Measurements from ENCODE around the gene PRDX1.
"Not testable (repeated sequence)": the region's sequence is repeated elsewhere in the genome, so short reads cannot be mapped to it uniquely, and the experiment has no call there.

PRDX1 gene

DNA sequence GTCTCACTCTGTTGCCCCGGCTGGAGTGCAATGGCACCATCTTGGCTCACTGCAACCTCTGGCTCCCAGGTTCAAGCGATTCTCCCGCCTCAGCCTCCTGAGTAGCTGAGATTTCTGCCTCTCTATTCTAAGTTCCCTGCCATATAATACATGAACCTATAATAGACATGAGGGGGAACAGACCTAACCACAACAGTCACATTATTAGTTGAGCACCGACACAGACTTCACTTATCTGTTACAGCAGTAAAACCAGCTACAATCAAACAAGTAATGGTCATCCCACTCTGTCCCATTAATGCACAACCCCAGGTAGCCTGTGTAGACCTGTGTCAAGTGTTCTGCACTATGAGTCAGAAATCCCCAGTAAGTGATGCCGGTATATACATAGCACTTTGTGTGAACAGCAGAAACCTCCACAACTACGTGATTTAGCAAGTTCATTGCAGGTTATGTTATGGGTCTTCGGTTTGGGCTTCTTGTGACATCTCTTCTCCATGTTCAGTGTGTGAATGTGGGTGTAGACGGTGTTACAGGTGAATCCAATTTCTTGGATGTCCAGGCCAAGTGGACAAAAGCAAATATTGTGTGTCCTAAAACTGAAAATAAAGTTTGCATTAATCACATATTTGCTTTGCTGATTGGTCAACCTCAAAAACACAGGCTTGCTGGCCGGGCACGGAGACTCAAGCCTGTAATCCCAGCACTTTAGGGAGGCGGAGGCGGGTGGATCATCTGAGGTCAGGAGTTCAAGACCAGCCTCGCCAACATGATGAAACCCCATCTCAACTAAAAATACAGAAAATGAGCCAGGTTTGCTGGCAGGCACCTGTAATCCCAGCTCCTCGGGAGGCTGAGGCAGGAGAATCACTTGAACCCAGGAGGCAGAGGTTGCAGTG lies 18.0 kb downstream of the PRDX1 start:
- no peak for DNase-seq

DNA sequence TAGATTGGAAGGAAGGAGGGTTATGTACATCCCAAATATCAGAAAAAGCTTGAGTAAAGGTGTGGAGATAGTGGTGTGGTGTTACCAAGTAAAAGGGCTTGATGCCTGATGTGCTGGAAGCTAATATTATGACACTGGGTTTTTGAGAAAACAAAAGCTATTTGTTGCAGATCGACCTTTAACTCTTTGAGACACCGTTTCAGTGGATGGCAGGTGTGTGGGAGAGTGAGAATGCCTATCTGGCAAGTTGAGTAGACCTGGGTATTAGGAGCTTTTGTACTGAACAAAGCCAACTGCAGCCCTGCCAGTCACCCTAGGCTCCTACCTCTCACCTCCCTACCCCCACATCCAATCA lies 20.2 kb downstream of the PRDX1 start:
- DNase-seq = no peak

DNA sequence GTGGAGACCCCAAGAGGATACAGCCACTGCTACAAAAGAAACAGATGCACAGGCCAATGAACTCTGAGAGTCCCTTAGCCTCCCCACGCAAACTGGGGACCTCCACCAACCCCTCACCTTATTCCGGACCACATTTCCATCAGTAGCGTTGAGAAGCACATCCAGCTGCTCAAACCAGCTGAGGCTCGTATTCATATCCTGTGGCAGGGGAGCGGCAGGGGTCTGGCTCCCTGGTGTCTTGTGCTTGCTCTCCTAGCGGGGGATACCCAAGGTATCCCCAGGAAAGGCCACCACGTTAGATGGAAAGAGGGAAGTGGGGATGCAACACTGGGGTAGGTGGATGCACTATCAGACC lies 22.3 kb downstream of the PRDX1 start:
- DNase-seq = no peak

DNA sequence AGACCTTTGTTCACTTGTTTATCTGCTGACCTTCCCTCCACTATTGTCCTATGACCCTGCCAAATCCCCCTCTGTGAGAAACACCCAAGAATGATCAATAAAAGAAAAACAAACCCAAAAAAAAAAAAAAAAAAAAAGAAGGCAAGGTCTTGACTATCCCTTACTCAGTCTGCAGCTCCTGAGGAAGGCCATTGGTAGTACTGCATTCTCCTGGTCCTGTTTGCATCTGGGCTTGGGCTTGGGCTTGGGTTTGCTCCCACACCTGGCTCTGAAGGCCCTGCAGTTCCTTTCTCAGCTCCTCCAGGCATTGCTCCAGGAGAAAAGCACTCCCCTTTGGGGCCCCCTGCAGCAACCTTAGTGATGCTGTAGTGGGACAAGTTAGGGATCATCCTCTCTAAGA lies 23.4 kb downstream of the PRDX1 start:
- no peak for DNase-seq

DNA sequence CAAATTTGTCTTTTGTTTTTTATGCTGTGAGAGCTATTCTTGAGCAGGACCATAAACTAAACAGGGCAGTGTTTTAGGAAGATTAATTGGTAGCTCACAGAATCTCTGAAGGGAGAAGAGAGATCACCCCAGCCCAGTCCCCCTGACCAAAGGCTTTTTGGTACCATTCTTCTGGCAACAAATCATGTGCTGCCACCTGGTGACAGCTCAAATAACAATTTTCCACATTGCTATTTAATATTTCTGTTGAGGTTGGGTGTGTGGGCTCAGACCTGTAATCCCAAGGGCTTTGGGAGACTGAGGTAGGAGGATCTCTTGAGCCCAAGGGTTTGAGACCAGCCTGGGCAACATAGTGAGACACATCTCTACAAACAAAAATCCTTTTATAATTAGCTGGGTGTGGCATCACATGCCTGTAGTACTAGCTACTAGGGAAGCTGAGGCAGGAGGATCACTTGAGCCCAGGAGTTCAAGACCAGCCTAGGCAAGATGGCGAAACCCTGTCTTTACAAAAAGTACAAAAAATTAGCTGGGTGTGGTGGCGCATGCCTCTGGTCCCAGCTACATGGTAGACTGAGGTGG lies 28.5 kb downstream of the PRDX1 start:
- peak; percentile 17 for DNase-seq

DNA sequence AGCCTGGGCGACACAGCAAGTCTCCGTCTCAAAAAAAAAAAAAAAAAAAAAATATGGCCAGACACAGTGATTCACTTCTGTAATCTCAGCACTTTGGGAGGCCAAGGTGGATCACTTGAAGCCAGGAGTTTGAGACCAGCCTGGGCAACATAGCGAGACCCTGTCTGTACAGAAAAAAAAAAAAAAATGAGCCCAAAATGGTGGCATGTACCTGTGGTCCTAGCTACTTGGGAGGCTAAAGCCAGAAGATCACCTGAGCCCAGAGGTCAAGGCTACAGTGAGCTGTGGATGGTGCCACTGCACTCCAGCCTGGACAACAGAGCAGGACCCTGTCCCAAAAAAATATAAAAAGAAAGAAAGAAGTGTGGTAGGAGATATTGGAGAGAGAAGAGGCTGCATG lies 29.0 kb downstream of the PRDX1 start:
- DNase-seq = no peak

DNA sequence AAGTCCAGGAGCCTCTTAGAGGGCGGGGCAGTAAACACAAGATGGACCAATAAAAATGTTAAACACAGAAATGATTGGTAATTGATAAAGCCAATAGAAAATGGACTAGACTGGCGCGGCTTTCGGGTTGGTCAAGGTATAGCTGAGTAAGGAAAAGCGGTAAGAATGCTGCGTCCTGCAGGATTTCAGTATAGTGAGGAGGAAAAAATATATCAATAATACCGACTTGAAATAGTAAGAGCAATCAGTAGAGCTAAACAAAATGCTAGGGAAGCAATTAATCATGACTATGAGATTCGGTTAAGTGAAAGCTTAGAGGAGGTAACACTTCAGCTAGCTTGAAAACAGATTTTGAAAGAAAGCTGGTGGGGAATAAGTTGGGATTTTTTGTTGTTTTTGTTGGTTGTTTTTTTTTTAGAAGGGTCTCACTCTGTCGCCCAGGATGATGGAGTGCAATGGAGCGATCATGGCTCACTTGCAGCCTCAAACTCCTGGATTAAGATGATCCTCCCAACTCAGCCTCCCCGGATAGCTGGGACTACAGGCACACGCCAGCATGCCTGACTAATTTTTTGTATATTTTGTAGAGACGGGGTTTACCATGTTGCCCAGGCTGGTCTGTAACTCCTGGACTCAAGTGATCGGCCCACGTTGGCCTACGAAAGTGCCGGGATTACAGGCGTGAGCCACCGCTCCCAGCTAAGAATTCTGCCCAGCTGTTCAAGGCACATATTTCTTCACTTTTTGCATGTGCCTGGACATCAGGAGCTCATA lies 30.0 kb downstream of the PRDX1 start:
- DNase-seq = no peak

DNA sequence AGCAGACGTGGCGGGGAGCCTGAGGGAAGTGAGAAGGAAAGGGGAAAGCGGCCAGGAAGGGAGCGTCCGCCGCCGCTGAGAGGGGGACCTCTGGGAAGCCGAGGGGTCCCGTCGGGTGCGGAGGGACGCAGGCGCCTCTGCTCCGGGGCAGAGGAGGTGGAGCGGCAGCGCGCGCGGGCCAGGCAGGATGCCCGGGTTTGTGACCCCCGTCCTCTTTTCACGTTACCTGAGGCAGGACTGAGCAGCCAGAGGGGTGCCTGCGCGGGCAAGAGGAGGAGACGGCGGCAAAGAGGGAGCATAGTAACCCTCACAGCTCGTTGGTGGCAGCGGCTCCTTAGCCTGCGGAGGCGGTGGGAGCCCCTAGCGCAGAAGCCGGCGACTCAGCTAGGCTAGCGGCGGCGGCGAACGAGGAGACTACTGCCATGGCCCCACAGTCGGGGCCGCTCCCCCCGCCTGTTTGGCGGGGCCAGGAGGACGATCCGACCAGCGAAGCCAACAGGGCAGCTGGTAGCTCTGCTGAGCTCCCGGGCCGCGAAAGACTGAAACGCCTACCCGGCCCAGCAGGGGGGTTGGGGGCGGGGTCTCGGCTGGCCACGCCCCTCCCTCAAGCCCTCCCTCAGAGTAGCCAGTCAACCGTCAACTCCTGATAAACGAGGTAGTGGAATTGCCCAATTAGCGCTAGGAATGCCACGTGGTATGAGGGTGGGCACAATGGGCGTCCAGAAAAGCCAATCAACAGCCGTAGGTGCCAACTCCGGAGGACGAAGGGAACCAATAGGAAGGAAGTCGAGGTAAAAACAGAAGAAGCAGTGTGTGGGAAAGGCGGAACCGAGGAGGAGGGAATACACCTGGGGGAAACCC lies 30.8 kb downstream of the PRDX1 start, which contains the start of gene TESK2:
Gene TESK2 (minus strand): TSS at position 538 of the 861 bp plus-strand sequence. CDS start 33,378 bp downstream, outside the sequence.
- DNase-seq = peak; percentile 92

DNA sequence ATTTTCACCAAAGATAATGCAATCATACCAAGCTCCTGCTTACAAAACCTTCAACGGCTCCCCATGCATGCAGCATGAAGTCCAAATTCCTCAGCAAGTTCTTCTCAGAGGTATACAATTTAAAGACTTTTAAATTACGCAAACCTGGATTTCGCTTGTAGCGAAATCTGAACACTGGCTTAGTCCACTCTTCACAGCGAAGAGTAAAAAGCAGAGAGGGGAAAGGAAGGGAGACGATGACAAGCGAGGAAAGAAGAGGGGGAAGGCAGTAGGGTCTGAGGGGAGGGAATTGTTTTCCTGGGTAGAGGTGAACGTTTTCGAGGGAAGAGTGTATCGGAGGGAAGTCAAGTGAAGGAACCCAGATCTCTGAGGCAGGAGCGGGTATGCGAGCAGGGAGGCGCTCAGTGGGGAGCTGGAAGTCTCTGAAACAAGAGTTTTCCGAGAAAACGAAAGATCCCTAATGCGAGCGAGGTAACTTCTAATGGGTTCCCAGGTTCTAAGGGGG lies 31.5 kb downstream of the PRDX1 start:
- no peak for DNase-seq

DNA sequence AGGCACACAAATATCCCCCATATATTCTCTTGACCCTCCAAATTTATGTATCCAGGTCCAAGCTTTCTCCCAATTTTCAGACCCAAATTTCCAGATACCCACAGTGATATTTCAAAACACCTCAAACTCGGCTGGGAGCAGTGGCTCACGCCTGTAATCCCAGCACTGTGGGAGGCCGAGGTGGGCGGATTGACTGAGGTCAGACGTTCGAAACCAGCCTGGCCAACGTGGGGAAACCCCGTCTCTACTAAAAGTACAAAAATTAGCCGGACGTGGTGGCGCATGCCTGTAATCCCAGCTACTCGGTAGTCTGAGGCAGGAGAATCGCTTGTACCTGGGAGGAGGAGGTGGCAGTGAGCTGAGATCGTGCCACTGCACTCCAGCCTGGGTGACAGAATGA lies 32.3 kb downstream of the PRDX1 start:
- not testable (repeated sequence) for DNase-seq

DNA sequence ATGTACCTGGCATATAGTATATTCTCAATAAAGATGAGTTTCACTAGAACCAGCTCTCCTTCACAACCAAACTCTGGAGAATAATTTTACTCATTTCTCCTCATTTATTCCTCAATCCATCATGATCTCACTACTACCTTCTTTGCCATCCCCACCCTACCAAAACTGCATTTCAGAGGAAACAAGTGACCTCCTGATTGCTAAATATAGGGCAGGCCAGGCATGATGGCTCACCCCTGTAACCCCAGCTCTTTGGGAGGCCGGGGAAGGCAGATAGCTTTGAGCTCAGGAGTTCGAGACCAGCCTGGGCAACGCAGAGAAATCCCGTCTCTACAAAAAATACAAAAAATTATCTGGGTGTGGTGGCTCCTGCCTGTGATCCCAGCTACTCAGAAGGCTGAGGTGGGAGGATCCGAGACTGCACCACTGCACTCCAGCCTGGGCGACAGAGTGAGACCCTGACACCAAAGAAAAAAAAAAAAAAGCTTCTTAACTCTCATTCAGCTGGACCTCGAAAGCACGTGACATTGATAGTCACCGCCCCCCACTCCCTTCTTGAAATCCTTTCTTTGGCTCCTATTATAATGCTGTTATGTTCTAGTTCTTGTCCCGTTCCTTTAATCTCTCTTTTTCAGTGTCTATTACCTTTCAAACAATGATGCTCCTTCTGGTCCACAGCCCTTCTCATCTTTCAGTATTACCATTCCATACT lies 32.9 kb downstream of the PRDX1 start:
- no peak for DNase-seq

DNA sequence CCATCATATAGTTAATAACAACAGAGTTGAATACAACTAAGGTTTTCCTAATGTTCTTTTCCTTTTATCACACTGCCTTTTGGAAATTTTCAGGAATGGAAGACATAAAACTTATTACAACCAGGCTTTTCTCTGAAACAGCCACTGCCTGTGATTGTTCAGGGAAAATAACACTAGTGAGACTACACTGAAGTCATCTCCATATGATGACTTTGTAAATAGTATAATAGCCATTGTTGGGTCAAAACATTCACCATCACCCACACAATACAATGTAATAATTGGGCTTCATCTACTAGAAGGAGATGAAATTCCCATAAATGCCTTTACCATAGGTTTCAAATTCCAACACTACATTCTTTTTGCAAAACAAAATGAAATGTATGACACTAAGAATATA lies 35.7 kb downstream of the PRDX1 start:
- DNase-seq = no peak

DNA sequence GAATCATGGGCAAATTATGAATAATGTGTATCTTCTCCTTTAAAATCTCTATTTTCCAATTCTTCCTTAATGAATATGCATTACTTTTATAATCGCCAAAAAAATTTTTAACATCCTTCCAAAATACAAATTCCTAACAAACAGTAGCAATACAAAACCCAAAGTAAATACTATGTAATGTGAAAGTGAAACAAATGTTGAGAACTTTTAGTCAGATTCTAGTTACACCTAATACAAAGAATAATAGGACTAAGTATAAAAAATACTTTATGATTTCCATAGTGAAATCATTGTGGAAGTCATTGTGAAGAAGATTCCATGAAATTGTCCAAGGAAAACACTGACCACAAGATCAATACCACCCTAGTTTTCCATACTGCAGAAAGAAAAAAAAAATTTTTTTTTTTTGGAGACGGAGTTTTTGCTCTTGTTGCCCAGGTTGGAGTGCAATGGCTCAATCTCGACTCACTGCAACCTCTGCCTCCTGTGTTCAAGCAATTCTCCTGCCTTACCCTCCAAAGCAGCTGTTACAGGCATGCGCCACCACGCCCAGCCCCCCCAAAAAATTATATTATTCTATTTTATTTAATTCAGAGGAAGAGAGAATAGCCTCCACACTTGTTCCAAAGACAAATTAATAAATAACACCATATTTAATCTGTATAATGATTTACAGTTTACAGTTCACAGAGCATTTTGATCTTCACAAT lies 42.5 kb downstream of the PRDX1 start:
- DNase-seq = no peak

DNA sequence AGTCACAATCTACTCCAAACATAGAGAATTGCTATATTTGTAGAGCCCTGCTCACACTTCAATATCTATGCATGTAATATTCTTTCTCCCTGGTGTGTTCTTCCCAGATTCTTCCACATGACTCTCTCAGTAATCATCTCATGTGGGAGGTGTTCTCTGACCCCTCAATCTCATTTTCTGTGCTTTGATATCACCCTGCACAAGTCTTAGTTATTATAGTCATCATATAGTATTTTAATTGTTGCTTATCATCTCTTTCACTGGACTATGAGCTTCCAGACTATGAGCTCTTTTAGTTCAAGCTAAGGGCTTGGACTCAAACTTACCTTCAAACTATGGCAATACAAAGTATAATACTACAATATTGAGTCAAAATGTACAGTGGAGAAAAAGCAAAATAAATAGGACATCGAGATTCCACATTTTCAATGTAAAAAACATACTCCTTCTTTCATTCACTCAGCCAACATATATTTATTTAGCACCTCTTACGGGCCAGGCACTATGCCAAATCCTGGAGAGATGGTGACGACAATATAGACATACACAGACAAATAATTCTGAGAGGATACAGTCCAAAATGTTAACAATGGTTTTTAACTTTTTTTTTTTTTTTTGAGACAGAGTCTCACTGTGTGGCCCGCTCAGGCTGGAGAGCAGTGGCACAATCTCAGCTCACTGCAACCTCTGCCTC lies 43.4 kb downstream of the PRDX1 start:
- DNase-seq = no peak

DNA sequence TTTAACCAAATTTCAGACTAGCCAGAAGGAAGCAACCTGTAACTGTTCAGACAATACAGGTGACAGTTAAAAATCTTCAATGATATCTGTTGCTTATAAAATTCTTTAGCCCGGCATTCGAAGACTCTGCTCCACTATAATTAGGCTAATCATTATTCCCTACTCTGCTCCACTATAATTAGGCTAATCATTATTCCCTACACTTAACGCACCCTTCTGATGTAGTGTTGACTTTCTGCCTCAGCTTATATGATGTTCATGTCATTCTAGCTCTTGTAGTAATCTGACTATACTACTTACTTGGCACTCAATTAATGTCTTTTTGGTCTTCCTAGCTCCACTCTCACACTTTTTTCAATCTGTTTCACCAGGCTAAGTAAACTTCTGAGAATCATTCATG lies 44.0 kb downstream of the PRDX1 start:
- no peak for DNase-seq

DNA sequence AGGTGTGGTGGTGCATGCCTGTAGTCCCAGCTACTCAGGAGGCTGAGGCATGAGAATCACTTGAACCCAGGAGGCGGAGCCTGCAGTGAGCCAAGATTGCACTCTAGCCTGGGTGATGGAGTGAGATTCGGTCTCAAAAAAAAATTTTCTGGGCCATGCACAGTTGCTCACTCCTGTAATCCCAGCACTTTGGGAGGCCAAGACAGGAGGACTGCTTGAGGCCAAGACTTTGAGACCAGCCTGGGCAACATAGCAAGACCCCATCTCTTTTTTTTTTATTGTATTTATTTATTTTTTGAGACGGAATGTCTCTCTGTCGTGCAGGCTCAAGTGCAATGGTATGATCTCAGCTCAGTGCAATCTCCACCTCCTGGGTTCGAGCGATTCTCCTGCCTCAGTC lies 47.5 kb downstream of the PRDX1 start:
- DNase-seq = not testable (repeated sequence)

DNA sequence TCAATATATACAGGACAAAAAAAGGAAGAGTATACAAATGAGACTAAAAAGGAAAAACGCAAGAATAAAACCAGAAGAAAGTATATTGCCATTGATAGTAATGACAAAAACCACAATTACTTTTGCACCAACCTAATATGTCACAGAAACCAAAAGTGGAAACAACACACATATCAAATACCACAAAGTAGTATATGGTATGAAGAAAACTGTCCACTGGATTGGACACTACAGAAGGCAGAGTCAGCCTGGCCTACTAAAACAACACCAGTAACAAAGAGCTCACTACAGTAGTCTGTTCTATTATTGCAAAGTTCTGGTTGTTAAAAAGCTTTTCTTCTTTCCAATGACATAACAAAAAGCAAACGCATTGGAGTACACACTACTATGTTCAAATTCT lies 48.4 kb downstream of the PRDX1 start:
- DNase-seq = no peak

DNA sequence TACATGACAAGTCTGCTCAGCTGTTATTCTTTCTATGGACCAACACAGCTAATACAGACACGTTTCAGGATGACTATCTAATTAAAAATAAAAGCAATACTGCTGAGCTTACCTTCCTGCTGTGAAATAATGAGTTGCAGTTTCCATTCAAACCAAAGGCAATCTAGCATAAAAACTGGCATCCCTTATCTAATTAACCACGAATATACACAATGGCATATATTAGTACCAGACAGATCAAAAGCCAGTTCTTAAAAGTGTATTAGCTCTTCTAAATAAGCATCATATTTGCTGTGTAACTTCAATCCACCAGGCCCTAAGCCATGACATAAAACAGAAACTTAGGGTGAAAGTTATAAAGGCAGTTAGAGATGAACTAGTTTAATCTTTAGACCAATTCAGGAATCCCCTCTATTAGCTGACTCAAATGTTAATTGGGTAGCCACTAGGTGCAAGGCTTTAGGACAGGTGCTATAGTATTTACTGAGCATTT lies 51.3 kb downstream of the PRDX1 start:
- DNase-seq = no peak

DNA sequence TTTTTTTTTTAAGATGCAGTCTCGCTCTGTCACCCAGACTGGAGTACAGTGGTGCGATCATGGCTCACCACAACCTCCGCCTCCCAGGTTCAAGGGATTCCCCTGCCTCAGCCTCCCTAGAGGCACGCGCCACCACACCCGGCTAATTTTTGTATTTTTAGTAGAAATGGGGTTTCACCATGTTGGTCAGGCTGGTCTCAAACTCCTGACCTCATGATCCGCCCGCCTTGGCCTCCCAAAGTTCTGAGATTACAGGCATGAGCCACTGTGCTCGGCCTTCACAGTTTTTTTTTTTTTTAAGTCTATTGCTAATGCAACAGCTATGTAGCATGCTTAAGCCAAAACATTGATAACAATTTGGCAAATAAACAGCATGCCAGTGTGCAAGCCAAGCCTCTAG lies 54.3 kb downstream of the PRDX1 start:
- DNase-seq = not testable (repeated sequence)

DNA sequence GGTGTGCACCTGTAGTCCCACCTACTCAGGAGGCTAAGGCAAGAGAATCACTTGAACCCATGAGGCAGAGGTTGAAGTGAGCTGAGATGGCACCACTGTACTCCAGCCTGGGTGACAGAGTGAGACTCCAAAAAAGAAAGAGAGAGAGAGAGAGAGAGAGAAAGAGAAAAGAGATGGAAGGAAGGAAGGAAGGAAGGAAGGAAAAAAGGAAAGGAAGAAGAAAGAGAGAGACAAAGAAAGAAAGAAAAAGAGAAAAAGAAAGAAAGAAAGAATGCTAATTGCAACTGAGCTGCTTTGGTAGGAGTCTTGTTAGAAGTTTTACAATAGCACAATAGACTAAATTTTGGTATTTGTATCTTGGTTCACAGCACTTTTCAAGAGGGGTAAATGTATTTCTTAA lies 56.4 kb downstream of the PRDX1 start:
- no peak for DNase-seq

All from activated CD4-positive, alpha-beta T cell treated with anti-CD3 and anti-CD28 coated beads for 1 hour (primary cell).